Adrenal gland (tissue), 12 donors: ENCODE data around the gene PMCH. TPM values are rescaled to one million over a fixed set of nuclear protein-coding genes. Genes with fewer than 3 reads are reported as not detected.

ENCODE experiments used
- DNase-seq, 7 donors: peaks; one replicate each; pipeline ENCODE4 v3.0.0-alpha.2; 2019 to 2020
- H3K27ac ChIP-seq, 5 donors: fragments of 200-600 bp; sonication (generic) in 4 of 5; 1 replicate in 3 of 5; 2 replicates in 2 of 5; pipeline versions ENCODE4 v1.5.1 to v1.8.0; 2016 to 2020; ENCODE audit warnings: mild to moderate bottlenecking in 1 of 5
- H3K27me3 ChIP-seq: fragments of 200-600 bp; 2 replicates; pipeline ENCODE4 v1.8.0; 2021
- H3K36me3 ChIP-seq, 2 donors: fragments of 200-600 bp; replicated peaks in 1 of 2; 1 replicate in 1 of 2; 2 replicates in 1 of 2; pipeline versions ENCODE4 v1.5.1 to v1.8.0; 2018 to 2022
- H3K4me1 ChIP-seq, 2 donors: fragments of 200-600 bp; replicated peaks in 1 of 2; 1 replicate in 1 of 2; 2 replicates in 1 of 2; pipeline versions ENCODE4 v1.5.1 to v1.8.0; 2018 to 2021
- H3K4me3 ChIP-seq, 4 donors: fragments of 200-600 bp; sonication (generic) in 3 of 4; one replicate each; pipeline ENCODE4 v1.5.1; 2016 to 2018
- H3K9me3 ChIP-seq, 3 donors: fragments of 200-600 bp; sonication (generic) in 1 of 3; replicated peaks in 1 of 3; 1 replicate in 2 of 3; 2 replicates in 1 of 3; pipeline versions ENCODE4 v1.5.1 to v1.8.0; 2016 to 2021
- POLR2A ChIP-seq, 2 donors: fragments of 450-650 bp; IDR thresholded peaks; one replicate each; pipeline ENCODE4 v1.6.1; 2017; ENCODE audit warnings: antibody characterized with exemption in 2 of 2, mild to moderate bottlenecking in 2 of 2, moderate library complexity in 1 of 2
- WGBS, 4 donors: extraction: QIAGEN DNeasy Blood & Tissue Kit in 2 of 4; methylation state at CpG; one replicate each; pipeline versions ENCODE4 v1.1.5 to v1.1.7; 2013 to 2017; 5-methylcytosine and 5-hydroxymethylcytosine counted together
- intact Hi-C, 2 donors: fragments of 100-400 bp; cut with DNase I; formaldehyde crosslinking; loops; one replicate each; pipeline versions ENCODE4 v1.14.1 to v1.15.0; 2022 to 2023
- polyA plus RNA-seq, 3 donors: library from polyadenylated mRNA; stranded (reverse); fragments of 200-250 nt in 2 of 3; fragments of 350-450 nt in 1 of 3; fragmentation: Illumina TruSeq in 1 of 3; extraction: RNeasy Lipid Tissue Mini Kit (QIAGEN cat#74804) in 1 of 3; gene quantifications; one replicate each; pipeline ENCODE4 v1.2.3, GENCODE V29; 2013 to 2014
- total RNA-seq, 9 donors: library from RNA; depleted of rRNA in 4 of 9; stranded (reverse); fragments of >200 nt in 4 of 9; fragments of 120-200 nt in 1 of 9; fragmentation: NEBNext Ultra II Directional in 1 of 9; extraction: Animal tissue kit (Norgen Biotek cat#: 25700) in 1 of 9; gene quantifications; one replicate each; pipeline versions ENCODE4 v1.1.0 to v1.2.4, GENCODE V29; 2013 to 2023
- TF ChIP-seq, protein P1 (sequence below), 6 experiments: fragments of 450-650 bp in 4 of 6; fragments of 200-600 bp in 2 of 6; sonication (generic) in 1 of 6; IDR thresholded peaks; 1 replicate in 5 of 6; 2 replicates in 1 of 6; pipeline versions ENCODE4 v1.5.1 to v1.8.0; 2016 to 2021; ENCODE audit warnings: antibody characterized with exemption in 6 of 6, mild to moderate bottlenecking in 2 of 6, moderate library complexity in 1 of 6
- donor health status: healthy with polysubstance abuse.
- donor health status: Bipolar disorder and iron deficiency.
- donor health status: DM: yes; HTN: yes; CAD: no.
- donor health status: DM: no; HTN: no; CAD: no.
- donor health status: DM: no; HTN: no; CAD: no.
- donor health status: DM: yes; HTN: yes; CAD: no.

PMCH gene
- total and polyA plus RNA-seq, 12 donors: not detected

DNA sequence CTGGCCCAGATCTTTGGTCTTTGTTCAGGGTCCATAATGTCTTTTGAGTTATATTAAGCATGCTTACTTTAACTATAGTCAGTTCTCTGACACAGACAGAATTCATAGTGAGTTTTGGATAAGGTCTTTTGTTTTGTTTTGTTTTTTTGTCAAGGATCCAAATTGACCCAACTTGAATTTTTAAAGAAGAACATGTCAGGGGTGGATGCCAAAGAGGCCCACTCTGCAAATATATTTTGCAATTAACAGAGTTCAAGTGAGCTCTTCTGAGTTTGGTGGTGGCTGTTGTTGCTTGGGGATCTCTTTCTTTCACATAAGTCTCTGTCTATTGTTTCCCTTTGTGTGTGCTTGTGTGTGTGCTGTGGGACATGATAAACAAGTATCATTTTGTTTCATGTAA lies 34.4 kb upstream of the PMCH start:
- Histone ChIP-seq H3K4me3 (no peak overlapping the region), H3K27me3 (no peaks in the 10 kb centered on the region), H3K4me1 (no peaks in the 10 kb centered on the region), H3K27ac (no peak overlapping the region), H3K36me3 (no peaks in the 10 kb centered on the region), H3K9me3 (no peaks in the 10 kb centered on the region)
- TF ChIP-seq, protein P1, sequence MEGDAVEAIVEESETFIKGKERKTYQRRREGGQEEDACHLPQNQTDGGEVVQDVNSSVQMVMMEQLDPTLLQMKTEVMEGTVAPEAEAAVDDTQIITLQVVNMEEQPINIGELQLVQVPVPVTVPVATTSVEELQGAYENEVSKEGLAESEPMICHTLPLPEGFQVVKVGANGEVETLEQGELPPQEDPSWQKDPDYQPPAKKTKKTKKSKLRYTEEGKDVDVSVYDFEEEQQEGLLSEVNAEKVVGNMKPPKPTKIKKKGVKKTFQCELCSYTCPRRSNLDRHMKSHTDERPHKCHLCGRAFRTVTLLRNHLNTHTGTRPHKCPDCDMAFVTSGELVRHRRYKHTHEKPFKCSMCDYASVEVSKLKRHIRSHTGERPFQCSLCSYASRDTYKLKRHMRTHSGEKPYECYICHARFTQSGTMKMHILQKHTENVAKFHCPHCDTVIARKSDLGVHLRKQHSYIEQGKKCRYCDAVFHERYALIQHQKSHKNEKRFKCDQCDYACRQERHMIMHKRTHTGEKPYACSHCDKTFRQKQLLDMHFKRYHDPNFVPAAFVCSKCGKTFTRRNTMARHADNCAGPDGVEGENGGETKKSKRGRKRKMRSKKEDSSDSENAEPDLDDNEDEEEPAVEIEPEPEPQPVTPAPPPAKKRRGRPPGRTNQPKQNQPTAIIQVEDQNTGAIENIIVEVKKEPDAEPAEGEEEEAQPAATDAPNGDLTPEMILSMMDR (IDR thresholded peaks at IDR 0.05): no peak
- intact Hi-C loops: no loop called here
- DNase-seq: no peak

DNA sequence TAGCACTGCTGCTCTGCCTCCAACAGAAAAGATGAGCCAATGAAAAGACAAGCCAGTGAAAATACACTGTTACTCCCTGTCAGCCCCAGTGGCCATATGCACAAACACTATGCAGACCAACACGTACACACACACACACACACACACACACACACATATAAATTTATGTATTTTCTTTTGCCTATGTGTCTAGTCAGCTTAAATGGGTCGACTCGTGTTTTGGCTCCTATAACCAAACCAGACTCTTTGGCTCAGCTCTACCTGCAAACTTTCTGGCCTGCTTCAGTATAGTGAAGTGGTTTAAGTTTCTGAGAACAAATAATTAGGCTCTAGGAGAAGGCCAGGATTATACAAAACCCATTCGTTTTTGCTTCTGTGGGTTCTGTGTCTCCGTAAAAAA lies 30.3 kb upstream of the PMCH start:
- 65 to 77% (median 74%) methylated on average over 5 of the region's 5 CpGs for WGBS, 4 donors
- no peak for DNase-seq
- Histone ChIP-seq H3K4me3 (no peak overlapping the region), H3K36me3 (no peaks in the 10 kb centered on the region), H3K4me1 (no peaks in the 10 kb centered on the region), H3K27me3 (no peaks in the 10 kb centered on the region), H3K27ac (no peak overlapping the region), H3K9me3 (no peaks in the 10 kb centered on the region)
- no peak for TF ChIP-seq POLR2A (IDR thresholded peaks at IDR 0.05)
- TF ChIP-seq, protein P1 (IDR thresholded peaks at IDR 0.05): no peak
- intact Hi-C loops: no loop called here

DNA sequence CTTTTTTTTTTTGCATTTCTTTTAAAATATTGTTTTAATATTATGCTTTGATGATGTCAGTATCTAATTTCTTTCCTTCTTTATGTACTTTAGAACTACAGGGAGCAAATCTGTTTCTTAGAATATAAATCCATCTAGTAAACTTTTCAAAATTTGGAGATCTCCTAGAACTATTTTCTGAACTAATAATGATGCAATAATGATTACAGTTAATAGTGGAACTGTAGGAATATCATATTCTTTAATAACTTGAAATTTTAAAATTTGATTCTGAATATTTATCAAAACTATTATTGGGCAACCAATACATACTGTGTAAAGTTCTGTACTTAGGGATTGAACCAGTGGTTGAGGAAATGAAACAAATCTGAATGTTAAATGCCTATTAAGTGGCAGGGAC lies 23.1 kb upstream of the PMCH start:
- DNase-seq: no peak
- H3K27ac ChIP-seq: no peak overlapping the region
- intact Hi-C loops: no loop called here

DNA sequence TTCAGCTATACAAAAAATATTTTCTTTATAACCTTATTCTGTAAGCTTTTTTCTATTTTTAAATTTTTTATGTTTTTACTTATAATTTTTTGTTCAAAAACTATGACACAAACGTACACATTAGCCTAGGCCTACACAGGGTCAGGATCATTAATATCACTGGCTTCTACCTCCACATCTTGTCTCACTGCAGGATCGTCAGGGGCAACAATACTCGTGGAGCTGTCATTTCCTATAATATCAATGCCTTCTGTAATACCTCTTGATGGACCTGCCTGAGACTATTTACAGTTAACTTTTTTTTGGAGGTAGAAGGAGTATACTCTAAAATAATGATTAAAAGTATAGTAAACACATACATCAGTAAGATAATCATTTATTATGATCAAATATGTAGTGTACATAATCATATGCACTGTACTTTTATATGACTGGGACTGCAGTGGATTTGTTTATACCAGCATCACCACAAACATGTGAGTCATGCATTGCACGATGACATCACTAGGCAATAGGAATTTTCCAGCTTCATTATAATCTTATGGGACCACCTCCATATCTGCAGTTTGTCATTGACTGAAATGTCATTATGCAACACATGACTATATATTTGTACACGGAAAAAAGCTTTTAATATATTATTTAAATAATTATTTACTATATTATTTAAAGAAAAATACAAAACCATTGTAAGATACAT lies 18.5 kb upstream of the PMCH start:
- WGBS, 4 donors: 82 to 90% (median 85%) methylated on average over 5 of the region's 5 CpGs
- intact Hi-C loops: no loop called here
- Histone ChIP-seq H3K27me3 (no peaks in the 10 kb centered on the region), H3K4me3 (no peak overlapping the region), H3K27ac (no peak overlapping the region), H3K36me3 (no peaks in the 10 kb centered on the region), H3K9me3 (no peaks in the 10 kb centered on the region), H3K4me1 (no peaks in the 10 kb centered on the region)
- DNase-seq: no peak
- TF ChIP-seq, protein P1 (IDR thresholded peaks at IDR 0.05): no peak
- TF ChIP-seq POLR2A (IDR thresholded peaks at IDR 0.05): no peak

More for the DNA sequence above, 23.1 kb upstream of the PMCH start:
- no peaks in the 10 kb centered on the region for H3K27me3 ChIP-seq
- H3K9me3 ChIP-seq: no peaks in the 10 kb centered on the region
- no peak overlapping the region for H3K4me3 ChIP-seq
- no peaks in the 10 kb centered on the region for H3K36me3 ChIP-seq
- no peaks in the 10 kb centered on the region for H3K4me1 ChIP-seq
- no peak for TF ChIP-seq POLR2A (IDR thresholded peaks at IDR 0.05)
- TF ChIP-seq, protein P1 (IDR thresholded peaks at IDR 0.05): no peak
